Measurements from ENCODE around the gene PTPRT. TPM values are rescaled to one million over a fixed set of nuclear protein-coding genes. Genes with fewer than 3 reads are reported as not detected.

Gene PTPRT
- total RNA-seq = not detected in 2 replicates

GRCh38 chr20:43189554-43190331 is at the start of gene PTPRT:
Gene PTPRT, minus strand, starts transcription at chr20:43189906. Its CDS starts 173 bp downstream, at chr20:43189733.

Data from epithelial cell of alveolus of lung (primary cell).